MM.1S (cell line): ENCODE data around the gene OTOL1.

Source experiments
- EZH2 ChIP-seq: fragments of 300-600 bp; sonication (generic); optimal IDR thresholded peaks from 2 replicates; pipeline ENCODE3; 2017; ENCODE audit warnings: low read depth, mild to moderate bottlenecking, antibody characterized with exemption, low read length, mixed read lengths
- TF ChIP-seq, protein P1 (sequence below): fragments of 300-600 bp; sonication (generic); IDR thresholded peaks from 2 replicates; pipeline ENCODE4 v1.5.1; 2016; ENCODE audit warnings: antibody characterized with exemption, low read length, mixed read lengths

DNA sequence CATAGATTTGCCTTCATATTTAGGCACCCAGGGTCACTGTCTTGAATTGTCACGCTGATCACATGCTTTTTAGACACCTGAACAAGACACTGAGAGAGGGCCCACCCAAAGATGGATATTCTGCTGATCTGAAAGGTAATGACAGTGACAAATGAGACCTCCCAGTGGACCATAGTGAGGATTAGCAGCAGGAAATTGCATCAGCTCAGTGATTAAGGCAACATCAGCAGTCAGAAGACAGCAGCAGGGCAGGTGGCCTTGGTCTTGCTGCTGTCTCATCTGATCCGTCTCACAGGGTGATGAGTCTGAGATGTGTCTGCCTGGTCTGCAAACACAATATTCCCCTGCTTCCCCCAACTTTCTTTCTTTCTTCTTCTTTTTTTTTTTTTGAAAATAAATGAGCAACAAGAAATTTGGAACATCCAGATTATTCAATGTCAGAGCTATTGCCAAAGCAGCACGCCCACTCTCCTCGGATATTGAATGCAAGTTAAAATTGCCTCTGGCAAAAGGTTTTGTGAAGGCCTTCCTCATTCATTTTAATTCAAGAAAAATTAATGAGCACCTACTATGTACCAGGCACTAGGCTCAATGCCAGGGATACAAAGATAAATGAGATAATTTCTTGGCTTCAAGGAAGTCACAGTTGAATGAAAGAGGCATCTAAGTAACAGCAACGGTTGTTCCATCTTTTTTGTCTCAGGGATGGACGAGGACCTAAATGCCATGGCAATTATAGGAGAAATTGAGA lies 14.1 kb downstream of the OTOL1 start:
- TF ChIP-seq, protein P1, sequence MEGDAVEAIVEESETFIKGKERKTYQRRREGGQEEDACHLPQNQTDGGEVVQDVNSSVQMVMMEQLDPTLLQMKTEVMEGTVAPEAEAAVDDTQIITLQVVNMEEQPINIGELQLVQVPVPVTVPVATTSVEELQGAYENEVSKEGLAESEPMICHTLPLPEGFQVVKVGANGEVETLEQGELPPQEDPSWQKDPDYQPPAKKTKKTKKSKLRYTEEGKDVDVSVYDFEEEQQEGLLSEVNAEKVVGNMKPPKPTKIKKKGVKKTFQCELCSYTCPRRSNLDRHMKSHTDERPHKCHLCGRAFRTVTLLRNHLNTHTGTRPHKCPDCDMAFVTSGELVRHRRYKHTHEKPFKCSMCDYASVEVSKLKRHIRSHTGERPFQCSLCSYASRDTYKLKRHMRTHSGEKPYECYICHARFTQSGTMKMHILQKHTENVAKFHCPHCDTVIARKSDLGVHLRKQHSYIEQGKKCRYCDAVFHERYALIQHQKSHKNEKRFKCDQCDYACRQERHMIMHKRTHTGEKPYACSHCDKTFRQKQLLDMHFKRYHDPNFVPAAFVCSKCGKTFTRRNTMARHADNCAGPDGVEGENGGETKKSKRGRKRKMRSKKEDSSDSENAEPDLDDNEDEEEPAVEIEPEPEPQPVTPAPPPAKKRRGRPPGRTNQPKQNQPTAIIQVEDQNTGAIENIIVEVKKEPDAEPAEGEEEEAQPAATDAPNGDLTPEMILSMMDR, result no peak
- no peak for TF ChIP-seq EZH2
